ENCODE measurements around the gene CST3.

GRCh38 chr20:23656372-23656771 is 18.6 kb upstream of the CST3 start:
- TF ChIP-seq, protein P1, sequence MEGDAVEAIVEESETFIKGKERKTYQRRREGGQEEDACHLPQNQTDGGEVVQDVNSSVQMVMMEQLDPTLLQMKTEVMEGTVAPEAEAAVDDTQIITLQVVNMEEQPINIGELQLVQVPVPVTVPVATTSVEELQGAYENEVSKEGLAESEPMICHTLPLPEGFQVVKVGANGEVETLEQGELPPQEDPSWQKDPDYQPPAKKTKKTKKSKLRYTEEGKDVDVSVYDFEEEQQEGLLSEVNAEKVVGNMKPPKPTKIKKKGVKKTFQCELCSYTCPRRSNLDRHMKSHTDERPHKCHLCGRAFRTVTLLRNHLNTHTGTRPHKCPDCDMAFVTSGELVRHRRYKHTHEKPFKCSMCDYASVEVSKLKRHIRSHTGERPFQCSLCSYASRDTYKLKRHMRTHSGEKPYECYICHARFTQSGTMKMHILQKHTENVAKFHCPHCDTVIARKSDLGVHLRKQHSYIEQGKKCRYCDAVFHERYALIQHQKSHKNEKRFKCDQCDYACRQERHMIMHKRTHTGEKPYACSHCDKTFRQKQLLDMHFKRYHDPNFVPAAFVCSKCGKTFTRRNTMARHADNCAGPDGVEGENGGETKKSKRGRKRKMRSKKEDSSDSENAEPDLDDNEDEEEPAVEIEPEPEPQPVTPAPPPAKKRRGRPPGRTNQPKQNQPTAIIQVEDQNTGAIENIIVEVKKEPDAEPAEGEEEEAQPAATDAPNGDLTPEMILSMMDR (IDR thresholded peaks at IDR 0.05): no peak
- no peak for TF ChIP-seq POLR2A (IDR thresholded peaks at IDR 0.05)

All from heart left ventricle (tissue), 13 donors.